MM.1S (cell line): ENCODE measurements around the gene PHLDA1.

Experiments used
- DNase-seq: peaks from one replicate; pipeline ENCODE4 v3.0.0-alpha.2; 2015
- H2AFZ ChIP-seq: fragments of 300-600 bp; sonication (generic); 2 replicates; pipeline ENCODE4 v1.6.0; 2016; ENCODE audit warnings: antibody characterized with exemption, low read length
- H3F3A ChIP-seq: fragments of 300-600 bp; sonication (generic); 2 replicates; pipeline ENCODE4 v1.6.1; 2016; ENCODE audit warnings: mild to moderate bottlenecking, antibody characterized with exemption, low read length, moderate library complexity, mixed read lengths; ENCODE audit not compliant: insufficient read depth
- H3K27ac ChIP-seq: fragments of 300-600 bp; sonication (generic); 2 replicates; pipeline ENCODE4 v1.5.1; 2016; ENCODE audit warnings: mild to moderate bottlenecking, low read length
- H3K27me3 ChIP-seq: fragments of 300-600 bp; sonication (generic); replicated peaks from 2 replicates; pipeline ENCODE4 v1.6.0; 2016; ENCODE audit warnings: low read length; ENCODE audit not compliant: insufficient read depth
- H3K36me3 ChIP-seq: fragments of 300-600 bp; sonication (generic); replicated peaks from 2 replicates; pipeline ENCODE4 v1.6.1; 2016; ENCODE audit warnings: mild to moderate bottlenecking, low read length, mixed read lengths; ENCODE audit not compliant: insufficient read depth
- H3K4me1 ChIP-seq: fragments of 300-600 bp; sonication (generic); 2 replicates; pipeline ENCODE4 v1.6.1; 2016; ENCODE audit warnings: low read length, mixed read lengths
- H3K4me2 ChIP-seq: fragments of 300-600 bp; sonication (generic); 2 replicates; pipeline ENCODE4 v1.6.0; 2016; ENCODE audit warnings: low read depth, low read length
- H3K4me3 ChIP-seq: fragments of 300-600 bp; sonication (generic); 2 replicates; pipeline ENCODE4 v1.5.1; 2016; ENCODE audit warnings: low read length, mixed read lengths
- H3K79me2 ChIP-seq: fragments of 300-600 bp; sonication (generic); 2 replicates; pipeline ENCODE4 v1.6.1; 2016; ENCODE audit warnings: mixed run types, low read length, mixed read lengths
- H3K9ac ChIP-seq: fragments of 300-600 bp; sonication (generic); 2 replicates; pipeline ENCODE4 v1.6.1; 2016; ENCODE audit warnings: low read length, mixed read lengths
- H3K9me2 ChIP-seq: fragments of 300-600 bp; sonication (generic); replicated peaks from 2 replicates; pipeline ENCODE4 v1.6.1; 2016; ENCODE audit warnings: mild to moderate bottlenecking, low read length, mixed read lengths; ENCODE audit not compliant: insufficient read depth
- H3K9me3 ChIP-seq: fragments of 300-600 bp; sonication (generic); replicated peaks from 2 replicates; pipeline ENCODE4 v1.6.1; 2016; ENCODE audit warnings: mild to moderate bottlenecking, low read length, mixed read lengths; ENCODE audit not compliant: insufficient read depth
- H4K20me1 ChIP-seq: fragments of 300-600 bp; sonication (generic); 2 replicates; pipeline ENCODE4 v1.6.1; 2016; ENCODE audit warnings: mild to moderate bottlenecking, low read length, moderate library complexity, mixed read lengths; ENCODE audit not compliant: insufficient read depth
- EZH2 ChIP-seq: fragments of 300-600 bp; sonication (generic); optimal IDR thresholded peaks from 2 replicates; pipeline ENCODE3; 2017; ENCODE audit warnings: low read depth, mild to moderate bottlenecking, antibody characterized with exemption, low read length, mixed read lengths
- EZH2phosphoT487 ChIP-seq: fragments of 300-600 bp; sonication (generic); IDR thresholded peaks from 2 replicates; pipeline ENCODE4 v1.6.1; 2018; ENCODE audit warnings: antibody characterized with exemption, low read length
- TF ChIP-seq, protein P1 (sequence below): fragments of 300-600 bp; sonication (generic); IDR thresholded peaks from 2 replicates; pipeline ENCODE4 v1.5.1; 2016; ENCODE audit warnings: antibody characterized with exemption, low read length, mixed read lengths

PHLDA1 gene

DNA sequence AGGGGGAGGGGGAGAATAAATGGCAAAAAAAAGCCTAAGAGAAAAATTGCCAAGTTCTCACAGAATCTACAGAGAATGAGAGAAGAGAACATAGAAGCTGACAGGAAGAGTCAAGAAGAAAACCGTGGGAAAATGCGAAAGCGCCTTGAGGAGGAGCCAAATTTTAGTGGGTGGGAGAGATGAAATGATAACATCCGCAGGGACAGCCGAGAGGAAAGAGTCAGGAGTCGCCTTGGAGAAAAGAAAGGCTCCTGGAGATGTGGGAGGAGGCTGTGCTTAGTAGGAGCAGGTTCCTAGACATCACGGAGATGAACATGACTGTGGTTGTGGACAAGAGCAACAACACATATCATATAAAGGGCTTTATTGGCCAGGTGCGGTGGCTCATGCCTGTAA is 49.4 kb downstream of the PHLDA1 start:
- no peaks in the 10 kb centered on the region for H4K20me1 ChIP-seq
- H3K9me2 ChIP-seq = no peaks in the 10 kb centered on the region
- no peaks in the 10 kb centered on the region for H3K27me3 ChIP-seq
- no peaks in the 10 kb centered on the region for H3K79me2 ChIP-seq
- no peaks in the 10 kb centered on the region for H3K9me3 ChIP-seq
- H3K4me3 ChIP-seq = no peak overlapping the region
- H3K4me1 ChIP-seq = peaks cover 35% of the 10 kb centered on the region
- TF ChIP-seq EZH2phosphoT487 (no peak), EZH2 (no peak)
- TF ChIP-seq, protein P1, sequence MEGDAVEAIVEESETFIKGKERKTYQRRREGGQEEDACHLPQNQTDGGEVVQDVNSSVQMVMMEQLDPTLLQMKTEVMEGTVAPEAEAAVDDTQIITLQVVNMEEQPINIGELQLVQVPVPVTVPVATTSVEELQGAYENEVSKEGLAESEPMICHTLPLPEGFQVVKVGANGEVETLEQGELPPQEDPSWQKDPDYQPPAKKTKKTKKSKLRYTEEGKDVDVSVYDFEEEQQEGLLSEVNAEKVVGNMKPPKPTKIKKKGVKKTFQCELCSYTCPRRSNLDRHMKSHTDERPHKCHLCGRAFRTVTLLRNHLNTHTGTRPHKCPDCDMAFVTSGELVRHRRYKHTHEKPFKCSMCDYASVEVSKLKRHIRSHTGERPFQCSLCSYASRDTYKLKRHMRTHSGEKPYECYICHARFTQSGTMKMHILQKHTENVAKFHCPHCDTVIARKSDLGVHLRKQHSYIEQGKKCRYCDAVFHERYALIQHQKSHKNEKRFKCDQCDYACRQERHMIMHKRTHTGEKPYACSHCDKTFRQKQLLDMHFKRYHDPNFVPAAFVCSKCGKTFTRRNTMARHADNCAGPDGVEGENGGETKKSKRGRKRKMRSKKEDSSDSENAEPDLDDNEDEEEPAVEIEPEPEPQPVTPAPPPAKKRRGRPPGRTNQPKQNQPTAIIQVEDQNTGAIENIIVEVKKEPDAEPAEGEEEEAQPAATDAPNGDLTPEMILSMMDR = no peak
- H3K9ac ChIP-seq = no peak overlapping the region
- no peaks in the 10 kb centered on the region for H3K36me3 ChIP-seq
- H3K4me2 ChIP-seq = no peak overlapping the region
- no peak overlapping the region for H3K27ac ChIP-seq
- H3F3A ChIP-seq = peaks cover 12% of the 10 kb centered on the region
- no peak overlapping the region for H2AFZ ChIP-seq
- DNase-seq = no peak

DNA sequence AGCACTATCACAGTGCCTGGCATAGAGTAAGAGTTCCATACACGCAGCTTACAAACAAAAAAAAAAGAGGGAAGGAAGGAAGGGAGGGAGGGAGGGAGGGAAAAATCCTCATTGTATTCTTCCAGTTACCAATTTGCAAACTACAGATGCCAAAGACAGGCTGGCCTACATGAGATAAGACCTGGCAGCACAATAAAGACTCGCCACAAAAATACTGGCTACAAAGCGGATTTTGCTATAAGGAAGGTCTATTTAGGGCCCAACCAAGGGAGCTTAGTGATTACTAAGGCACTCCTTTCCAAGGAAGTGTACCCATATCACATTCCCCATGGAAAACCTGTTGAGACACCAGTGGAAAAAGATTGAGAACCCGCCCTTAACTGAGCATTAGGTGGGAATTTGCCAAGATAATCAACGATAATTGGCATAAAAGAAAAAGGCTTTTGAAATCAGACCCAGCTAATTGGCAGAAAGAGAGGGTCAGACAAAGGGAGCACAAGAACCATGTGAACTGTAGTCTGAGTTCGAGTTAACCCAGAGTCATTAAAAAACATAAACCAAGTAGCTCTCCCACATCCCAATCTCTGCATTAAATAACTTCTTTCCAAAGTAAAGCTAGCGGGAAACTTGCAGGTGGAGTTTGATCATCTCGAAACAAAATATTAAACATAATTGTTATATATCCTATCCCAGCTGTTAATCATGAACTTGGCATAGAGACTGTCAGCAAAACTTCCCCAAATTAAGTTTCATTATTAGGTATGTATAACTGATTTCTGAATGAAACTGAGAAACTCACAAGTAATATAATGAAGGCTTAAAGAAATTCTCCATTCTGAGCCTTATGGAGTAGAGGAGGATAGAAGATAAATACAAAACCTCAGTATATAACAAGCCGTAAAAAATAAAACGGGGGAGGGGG is 50.1 kb downstream of the PHLDA1 start:
- Histone ChIP-seq H3F3A (peaks cover 12% of the 10 kb centered on the region), H3K79me2 (no peaks in the 10 kb centered on the region), H3K4me2 (no peak overlapping the region), H2AFZ (no peak overlapping the region), H3K27me3 (no peaks in the 10 kb centered on the region), H3K9me2 (no peaks in the 10 kb centered on the region), H3K9me3 (no peaks in the 10 kb centered on the region), H3K9ac (no peak overlapping the region), H3K36me3 (no peaks in the 10 kb centered on the region), H3K4me1 (peaks cover 41% of the 10 kb centered on the region), H3K27ac (no peak overlapping the region), H3K4me3 (no peak overlapping the region), H4K20me1 (no peaks in the 10 kb centered on the region)
- TF ChIP-seq EZH2phosphoT487 (no peak), EZH2 (no peak)
- TF ChIP-seq, protein P1 = no peak
- DNase-seq = no peak

DNA sequence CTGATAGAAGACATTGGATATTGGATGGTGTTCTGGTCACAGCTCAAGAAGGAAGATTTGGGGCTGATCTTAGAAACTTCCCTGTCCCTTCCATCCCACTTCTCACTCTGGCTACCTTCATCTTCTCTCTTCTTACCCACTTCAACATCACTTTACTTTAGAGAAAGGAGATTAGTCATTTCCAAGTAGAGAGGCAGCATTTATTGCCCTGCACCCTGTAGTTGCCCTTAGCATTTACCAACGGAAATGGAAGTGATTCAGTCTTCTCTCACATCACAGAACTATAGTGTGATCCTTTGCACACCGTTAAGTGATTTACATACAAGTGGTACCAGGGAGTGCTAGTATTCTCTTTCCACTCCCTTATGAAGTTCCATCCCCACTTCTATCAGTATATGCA is 52.4 kb downstream of the PHLDA1 start:
- Histone ChIP-seq H3F3A (peaks cover 17% of the 10 kb centered on the region), H4K20me1 (no peaks in the 10 kb centered on the region), H3K79me2 (no peaks in the 10 kb centered on the region), H3K9me2 (no peaks in the 10 kb centered on the region), H3K4me2 (no peak overlapping the region), H3K9ac (no peak overlapping the region), H3K4me3 (no peak overlapping the region), H2AFZ (no peak overlapping the region), H3K36me3 (no peaks in the 10 kb centered on the region), H3K27ac (peak overlapping the region; percentile 90; the same call in 1 of the 2 replicates), H3K4me1 (peaks cover 51% of the 10 kb centered on the region), H3K27me3 (no peaks in the 10 kb centered on the region), H3K9me3 (no peaks in the 10 kb centered on the region)
- no peak for TF ChIP-seq EZH2
- TF ChIP-seq, protein P1 = no peak
- TF ChIP-seq EZH2phosphoT487 = no peak
- DNase-seq = no peak
